Measurements from ENCODE around the gene THSD7A.

DNA sequence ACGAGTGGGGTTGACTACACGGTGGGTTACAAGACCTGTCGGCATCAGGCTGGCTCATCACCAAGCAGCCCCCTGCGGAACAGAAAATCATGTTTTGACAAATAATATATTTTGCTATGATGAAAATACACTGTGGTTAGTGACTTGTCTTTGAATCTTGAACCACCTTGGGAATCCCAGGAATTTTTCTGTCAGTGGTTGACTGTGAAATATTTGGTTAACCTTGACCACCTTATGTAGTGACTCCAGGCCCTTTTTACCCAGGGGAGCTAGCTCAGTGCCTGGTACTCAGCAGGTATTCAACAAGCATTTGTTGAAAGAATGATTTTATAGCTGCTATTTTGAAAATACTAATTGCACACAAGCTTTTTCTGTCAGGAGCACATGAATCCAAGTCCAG, 452.4 kb downstream of the THSD7A start:
- TF ChIP-seq POLR2AphosphoS5 (IDR thresholded peaks at IDR 0.05; ENCODE audit: low read depth, low read length) = no peak
- TF ChIP-seq POLR2A (IDR thresholded peaks at IDR 0.05; ENCODE audit: low read depth, low read length) = no peak

Measured in GM12892 (cell line).